GM20000 (cell line): ENCODE data around the gene PNLIPRP1.

Source experiments
- DNase-seq: peaks from one replicate; pipeline ENCODE4 v3.0.0; 2012; ENCODE audit warnings: low spot score
- CTCF ChIP-seq: IDR thresholded peaks from 2 replicates; pipeline ENCODE4 v1.5.1; 2012; ENCODE audit warnings: mild to moderate bottlenecking, control low read depth; ENCODE audit errors: extremely low read depth, missing control alignments

PNLIPRP1 gene

GRCh38 chr10:116555880-116556279 lies 34.9 kb upstream of the PNLIPRP1 start:
- DNase-seq: no peak
- TF ChIP-seq CTCF: no peak

- DNase-seq: no peak
- TF ChIP-seq CTCF: no peak
Measured at GRCh38 chr10:116557305-116557880, 33.4 kb upstream of the PNLIPRP1 start.

- DNase-seq: no peak
- TF ChIP-seq CTCF: no peak
Measured at GRCh38 chr10:116565534-116565933, 25.2 kb upstream of the PNLIPRP1 start.

GRCh38 chr10:116566932-116567331 lies 23.8 kb upstream of the PNLIPRP1 start:
- no peak for DNase-seq
- TF ChIP-seq CTCF: no peak

- no peak for DNase-seq
- TF ChIP-seq CTCF: no peak
Measured at GRCh38 chr10:116567335-116567734, 23.4 kb upstream of the PNLIPRP1 start.

- TF ChIP-seq CTCF: no peak
- no peak for DNase-seq
Measured at GRCh38 chr10:116574797-116575196, 16.0 kb upstream of the PNLIPRP1 start.

- no peak for DNase-seq
- no peak for TF ChIP-seq CTCF
Measured at GRCh38 chr10:116587878-116588591, 2.7 kb upstream of the PNLIPRP1 start.
